Endothelial cell of umbilical vein (primary cell): ENCODE results near the gene VPS52. TPM values are rescaled to one million over a fixed set of nuclear protein-coding genes. Genes with fewer than 3 reads are reported as not detected.

ENCODE experiments used
- BruUV-seq: library from RNA; stranded (reverse); fragments of 400-500 nt; replicated peaks from 2 replicates; lab custom pipeline; 2021; lab: Mats Ljungman, UMichigan
- CTCF ChIA-PET: fragments of 300-600, 350-600 bp; sonication (Branson Sonifier 250); formaldehyde crosslinking; loops from one replicate; lab custom pipeline; 2021; ENCODE audit warnings: antibody characterized with exemption, inconsistent platforms; lab: Charles Lee
- POLR2A ChIA-PET: fragments of 300-600, 350-600 bp; sonication (Branson Sonifier 250); formaldehyde crosslinking; loops from one replicate; lab custom pipeline; 2021; ENCODE audit warnings: antibody characterized with exemption, inconsistent platforms; lab: Charles Lee
- DNase-seq: peaks from one replicate; pipeline ENCODE4 v3.0.0-alpha.2; 2011; ENCODE audit warnings: low read depth, low spot score
- FAIRE-seq: peaks from 2 replicates; lab custom pipeline; 2011; peaks lifted over from hg19 to GRCh38; lab: Jason Lieb, UNC
- H2AFZ ChIP-seq: 2 replicates; pipeline ENCODE4 v1.6.0; 2012; ENCODE audit warnings: low read depth, low read length, control low read depth, inconsistent platforms
- H3K27ac ChIP-seq: 2 replicates; pipeline ENCODE4 v1.5.1; 2011; ENCODE audit warnings: low read depth, mild to moderate bottlenecking, control low read depth, low read length, moderate library complexity; ENCODE audit not compliant: insufficient read depth
- H3K27me3 ChIP-seq, 2 experiments: 2 replicates each; pipeline versions ENCODE4 v1.6.0 to v1.6.1; 2011; ENCODE audit warnings: low read length in 2 of 2, mixed read lengths in 1 of 2; ENCODE audit not compliant: control insufficient read depth in 2 of 2, insufficient read depth in 2 of 2
- H3K36me3 ChIP-seq, 2 experiments: 2 replicates in 1 of 2; 3 replicates in 1 of 2; pipeline ENCODE4 v1.5.1; 2011; ENCODE audit warnings: low read length in 2 of 2, mild to moderate bottlenecking in 1 of 2, moderate library complexity in 1 of 2; ENCODE audit not compliant: control insufficient read depth in 2 of 2, insufficient read depth in 2 of 2; ENCODE audit errors: extremely low read depth in 1 of 2
- H3K4me1 ChIP-seq: 3 replicates; pipeline ENCODE4 v1.5.1; 2011; ENCODE audit warnings: mild to moderate bottlenecking, low read length; ENCODE audit not compliant: control insufficient read depth, insufficient read depth; ENCODE audit errors: extremely low read depth
- H3K4me2 ChIP-seq: 2 replicates; pipeline ENCODE4 v1.6.1; 2011; ENCODE audit warnings: low read length, control low read depth, mixed read lengths; ENCODE audit not compliant: insufficient read depth
- H3K4me3 ChIP-seq, 3 experiments: fragments of 200-600 bp in 1 of 3; sonication (generic), shearing (Covaris generic) in 1 of 3; replicated peaks in 1 of 3; 2 replicates each; pipeline ENCODE4 v1.5.1; 2011 to 2016; ENCODE audit warnings: control low read depth in 3 of 3, low read length in 3 of 3, mild to moderate bottlenecking in 2 of 3, inconsistent platforms in 1 of 3, low read depth in 1 of 3, moderate library complexity in 1 of 3; ENCODE audit not compliant: insufficient read depth in 1 of 3
- H3K79me2 ChIP-seq: 2 replicates; pipeline ENCODE4 v1.6.0; 2012; ENCODE audit warnings: low read length, inconsistent platforms; ENCODE audit not compliant: control insufficient read depth, insufficient read depth
- H3K9ac ChIP-seq: replicated peaks from 2 replicates; pipeline ENCODE3; 2011; ENCODE audit warnings: low read length, control low read depth; ENCODE audit not compliant: insufficient read depth; ENCODE audit errors: extremely low read depth
- H3K9me1 ChIP-seq: replicated peaks from 3 replicates; pipeline ENCODE4 v1.6.0; 2011; ENCODE audit warnings: mild to moderate bottlenecking, low read length; ENCODE audit not compliant: control insufficient read depth, insufficient read depth; ENCODE audit errors: extremely low read depth
- H3K9me3 ChIP-seq: replicated peaks from 2 replicates; pipeline ENCODE4 v1.5.1; 2012; ENCODE audit warnings: low read length, inconsistent platforms; ENCODE audit not compliant: control insufficient read depth, insufficient read depth
- H4K20me1 ChIP-seq: replicated peaks from 2 replicates; pipeline ENCODE3; 2011; ENCODE audit warnings: mild to moderate bottlenecking, low read length; ENCODE audit not compliant: control insufficient read depth, insufficient read depth; ENCODE audit errors: extremely low read depth
- CTCF ChIP-seq, 2 donors: IDR thresholded peaks; 1 replicate in 1 of 2; 2 replicates in 1 of 2; pipeline ENCODE4 v1.5.1; 2011; ENCODE audit warnings: low read length in 2 of 2, mild to moderate bottlenecking in 2 of 2, moderate library complexity in 2 of 2, control low read depth in 1 of 2, inconsistent platforms in 1 of 2, low read depth in 1 of 2; ENCODE audit not compliant: insufficient read depth in 1 of 2; ENCODE audit errors: extremely low read depth in 1 of 2
- EZH2 ChIP-seq: IDR thresholded peaks from 2 replicates; pipeline ENCODE4 v1.6.1; 2012; ENCODE audit warnings: borderline replicate concordance, low read depth, mild to moderate bottlenecking, moderate library complexity, low read length, inconsistent platforms; ENCODE audit not compliant: severe bottlenecking
- FOS ChIP-seq: IDR thresholded peaks from 2 replicates; pipeline ENCODE4 v1.6.1; 2011; ENCODE audit warnings: mild to moderate bottlenecking, low read length, moderate library complexity, borderline replicate concordance; ENCODE audit not compliant: insufficient read depth
- GATA2 ChIP-seq: IDR thresholded peaks from 2 replicates; pipeline ENCODE4 v1.7.0; 2011; ENCODE audit warnings: low read depth, mild to moderate bottlenecking, moderate library complexity, mixed read lengths, low read length; ENCODE audit not compliant: insufficient read length, insufficient read depth
- JUN ChIP-seq: IDR thresholded peaks from 2 replicates; pipeline ENCODE4 v1.6.1; 2011; ENCODE audit warnings: borderline replicate concordance, low read depth; ENCODE audit not compliant: insufficient read length, insufficient read depth
- MAX ChIP-seq: IDR thresholded peaks from 2 replicates; pipeline ENCODE4 v1.6.1; 2011; ENCODE audit not compliant: insufficient read depth, insufficient read length
- MYC ChIP-seq: IDR thresholded peaks from one replicate; pipeline ENCODE4 v1.6.1; 2011; ENCODE audit warnings: mild to moderate bottlenecking, low read depth, low read length
- POLR2AphosphoS5 ChIP-seq: IDR thresholded peaks from 2 replicates; pipeline ENCODE4 v1.6.1; 2012; ENCODE audit warnings: low read depth, mild to moderate bottlenecking, control low read depth, low read length, moderate library complexity; ENCODE audit not compliant: insufficient read depth
- dilution Hi-C: fragments of 300-500 bp; cut with MboI; formaldehyde crosslinking; loops from one replicate; pipeline ENCODE4 v1.15.0; 2019; ENCODE audit warnings: low sequenced_read_pairs; ENCODE audit not compliant: extremely low pct_ligation_motif_present
- intact Hi-C: fragments of 100-400 bp; cut with micrococcal nuclease; formaldehyde crosslinking; loops from one replicate; pipeline ENCODE4 v1.10.0; 2022
- polyA plus RNA-seq, 4 experiments: library from polyadenylated mRNA; depleted of rRNA in 3 of 4; stranded (reverse) in 3 of 4; unstranded in 1 of 4; fragments of >200 nt; gene quantifications; 2 replicates each; pipeline versions ENCODE4 v1.2.1 to v1.2.3, GENCODE V29; 2011 to 2012; ENCODE audit warnings: missing spikeins in 1 of 4
- total RNA-seq: library from RNA; stranded (reverse); gene quantifications from 2 replicates; pipeline ENCODE4 v1.2.3, GENCODE V29; 2021

The VPS52 gene
- total and polyA plus RNA-seq, 2 donors (not counting 3 experiments of a cell fraction or from before 2014, with no cell fraction given): 49.2 to 112 TPM

GRCh38 chr6:33306356-33306755 lies 34.7 kb upstream of the VPS52 start:
- ChIA-PET POLR2A (no interaction called here), CTCF (no interaction called here)
- Histone ChIP-seq H2AFZ (no peak overlapping the region), H3K79me2 (peaks cover 4% of the 10 kb centered on the region), H3K9ac (no peak overlapping the region), H3K27ac (no peak overlapping the region), H4K20me1 (no peaks in the 10 kb centered on the region), H3K4me1 (no peaks in the 10 kb centered on the region), H3K27me3 (no peaks in the 10 kb centered on the region), H3K4me2 (no peak overlapping the region), H3K9me1 (no peaks in the 10 kb centered on the region), H3K4me3 (no peak overlapping the region), H3K36me3 (peaks cover 8 to 19% of the 10 kb centered on the region in 2 experiments), H3K9me3 (no peaks in the 10 kb centered on the region)
- no peak for FAIRE-seq
- no peak for DNase-seq
- no TSS peak for BruUV-seq
- TF ChIP-seq MYC: no peak
- no peak for TF ChIP-seq POLR2AphosphoS5
- TF ChIP-seq EZH2: no peak
- intact Hi-C loops (no loop called here), dilution Hi-C loops (no loop called here)

- no peak for FAIRE-seq
These were observed 33.4 kb upstream of the VPS52 start for GRCh38 chr6:33305052-33305451.

More at GRCh38 chr6:33305052-33305451, 33.4 kb upstream of the VPS52 start:
- dilution Hi-C loops: no loop called here
- no TSS peak for BruUV-seq
- Histone ChIP-seq H3K9me3 (no peaks in the 10 kb centered on the region), H3K4me1 (peaks cover 2% of the 10 kb centered on the region), H4K20me1 (no peaks in the 10 kb centered on the region), H3K36me3 (peaks cover 8 to 19% of the 10 kb centered on the region in 2 experiments), H3K27ac (no peak overlapping the region), H3K9me1 (no peaks in the 10 kb centered on the region), H3K79me2 (peaks cover 7% of the 10 kb centered on the region), H2AFZ (no peak overlapping the region), H3K4me3 (no peak overlapping the region), H3K27me3 (no peaks in the 10 kb centered on the region), H3K4me2 (no peak overlapping the region), H3K9ac (no peak overlapping the region)
- TF ChIP-seq POLR2AphosphoS5: no peak
- TF ChIP-seq GATA2: no peak
- TF ChIP-seq JUN: no peak
- TF ChIP-seq EZH2: no peak
- TF ChIP-seq MAX: no peak
- no peak for TF ChIP-seq CTCF (IDR thresholded peaks at IDR 0.05; ENCODE audit: extremely low read depth in 1 of 2, insufficient read depth in 1 of 2, low read depth in 1 of 2, low read length in 2 of 2)
- TF ChIP-seq FOS: no peak
- TF ChIP-seq MYC: no peak
- no peak for DNase-seq
- ChIA-PET POLR2A (no interaction called here), CTCF (no interaction called here)
- intact Hi-C loops: no loop called here
